Measurements from ENCODE around the gene SAMD11.

The SAMD11 gene

GRCh38 chr1:947958-948357, 24.2 kb downstream of the SAMD11 start:
- DNase-seq = no peak

GRCh38 chr1:950268-950667, 26.5 kb downstream of the SAMD11 start:
- DNase-seq = no peak

DNA sequence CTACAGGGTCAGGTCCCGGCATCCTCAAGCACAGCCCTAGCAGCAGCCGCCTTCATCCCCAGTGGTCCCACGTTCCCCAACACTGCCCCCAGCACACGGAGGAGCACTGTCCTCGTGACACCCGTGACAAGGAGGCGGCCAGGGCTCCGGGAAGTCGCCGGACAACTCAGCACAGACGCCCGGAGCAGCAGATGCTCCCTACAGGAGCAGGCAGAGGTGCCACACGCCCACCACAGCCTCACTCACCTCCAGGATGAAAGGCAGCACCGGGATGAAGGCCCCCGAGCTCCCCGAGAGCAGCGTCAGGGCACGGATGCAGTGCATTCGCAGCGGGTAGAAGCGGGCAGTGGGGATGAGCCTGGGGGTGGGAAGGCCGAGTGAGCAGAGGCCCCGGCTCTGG, 27.2 kb downstream of the SAMD11 start:
- no peak for DNase-seq

GRCh38 chr1:951364-951763, 27.6 kb downstream of the SAMD11 start:
- no peak for DNase-seq

DNA sequence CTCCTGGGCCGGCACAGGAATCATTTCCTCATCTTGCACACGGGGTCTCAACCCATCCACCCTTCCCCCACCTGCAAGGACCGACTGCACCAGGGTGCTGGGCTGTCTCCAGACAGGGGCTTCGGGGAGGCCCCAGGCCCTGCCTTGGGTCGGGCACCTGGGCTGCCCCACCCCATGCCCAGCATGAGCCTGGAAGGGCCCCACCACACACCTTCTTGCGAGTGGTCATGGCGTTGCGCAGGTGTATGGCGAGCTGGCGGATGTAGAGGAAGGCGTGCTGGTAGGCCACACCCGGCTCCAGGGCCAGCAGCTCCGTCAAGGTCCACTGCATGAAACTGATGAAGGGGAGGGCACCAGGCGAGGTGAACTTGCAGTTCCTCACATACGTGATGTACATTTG, 28.5 kb downstream of the SAMD11 start:
- DNase-seq = no peak

- no peak for DNase-seq
These were observed 28.9 kb downstream of the SAMD11 start for GRCh38 chr1:952603-953002.

- DNase-seq = no peak
These were observed 30.0 kb downstream of the SAMD11 start for GRCh38 chr1:953524-954320.

DNA sequence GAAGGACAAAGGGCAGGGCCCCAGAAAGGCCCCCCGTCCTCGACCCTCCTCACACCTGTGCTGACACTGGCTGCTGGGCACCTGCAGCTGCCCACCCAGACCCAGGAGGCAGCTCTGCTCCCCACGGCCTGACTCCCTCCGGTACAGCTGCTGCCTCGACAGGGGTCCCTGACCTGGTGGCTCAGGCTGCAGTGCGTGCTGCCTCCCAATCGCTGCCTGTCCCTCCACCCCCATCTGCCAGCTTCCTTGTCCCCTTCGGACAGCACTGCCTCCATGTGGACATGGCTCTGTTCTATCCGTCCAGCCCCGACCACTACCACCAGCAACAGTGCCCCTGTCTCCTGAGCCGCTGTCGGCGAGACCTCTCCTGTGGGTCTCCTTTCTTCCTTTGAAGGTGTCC, 31.2 kb downstream of the SAMD11 start:
- no peak for DNase-seq

DNA sequence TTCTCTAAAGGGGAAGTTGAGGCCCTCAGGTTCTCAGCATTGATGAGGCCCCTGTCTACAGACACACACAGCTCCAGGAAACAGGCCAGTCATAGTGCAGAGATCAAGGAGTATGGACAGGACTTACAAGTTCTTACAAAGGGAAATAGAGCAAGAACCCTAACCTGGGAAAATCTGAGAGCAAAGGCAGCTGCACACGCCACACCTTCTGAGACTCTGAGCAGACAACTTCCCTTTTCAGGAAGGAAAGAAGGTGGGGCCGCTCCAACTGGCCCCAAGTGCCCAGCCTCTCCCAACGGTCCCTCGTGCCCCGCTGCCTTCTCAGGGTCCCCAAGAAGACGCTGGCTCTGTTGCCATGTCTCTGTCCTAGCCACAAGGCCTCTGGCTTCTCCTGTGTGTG, 31.8 kb downstream of the SAMD11 start:
- DNase-seq = no peak

DNA sequence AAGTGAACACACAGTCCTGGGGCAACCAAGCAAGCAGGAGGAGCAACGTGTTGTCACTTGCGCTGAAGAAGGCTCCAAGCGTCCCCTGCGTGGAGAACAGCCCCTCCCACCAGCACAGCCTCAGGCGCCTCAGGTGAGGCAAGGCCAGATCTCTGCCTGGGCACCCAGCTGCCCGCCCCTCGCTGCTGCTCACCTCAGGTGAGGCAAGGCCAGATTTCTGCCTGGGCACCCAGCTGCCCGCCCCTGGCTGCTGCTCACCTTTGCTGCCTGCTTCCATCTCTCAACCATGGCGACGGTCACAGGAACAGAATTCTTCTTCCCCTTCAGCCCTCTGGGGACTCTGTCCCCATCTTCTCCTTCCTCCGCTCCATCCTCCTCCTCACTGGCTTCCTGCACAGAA, 32.9 kb downstream of the SAMD11 start:
- DNase-seq = no peak

- peak; percentile 94 for DNase-seq
These were observed 35.4 kb downstream of the SAMD11 start, which contains the start of gene NOC2L for GRCh38 chr1:958823-959730. Gene NOC2L (minus strand): TSS chr1:959256. CDS start chr1:959240, 16 bp downstream.

GRCh38 chr1:959731-960362, 36.1 kb downstream of the SAMD11 start:
- DNase-seq = no peak

DNA sequence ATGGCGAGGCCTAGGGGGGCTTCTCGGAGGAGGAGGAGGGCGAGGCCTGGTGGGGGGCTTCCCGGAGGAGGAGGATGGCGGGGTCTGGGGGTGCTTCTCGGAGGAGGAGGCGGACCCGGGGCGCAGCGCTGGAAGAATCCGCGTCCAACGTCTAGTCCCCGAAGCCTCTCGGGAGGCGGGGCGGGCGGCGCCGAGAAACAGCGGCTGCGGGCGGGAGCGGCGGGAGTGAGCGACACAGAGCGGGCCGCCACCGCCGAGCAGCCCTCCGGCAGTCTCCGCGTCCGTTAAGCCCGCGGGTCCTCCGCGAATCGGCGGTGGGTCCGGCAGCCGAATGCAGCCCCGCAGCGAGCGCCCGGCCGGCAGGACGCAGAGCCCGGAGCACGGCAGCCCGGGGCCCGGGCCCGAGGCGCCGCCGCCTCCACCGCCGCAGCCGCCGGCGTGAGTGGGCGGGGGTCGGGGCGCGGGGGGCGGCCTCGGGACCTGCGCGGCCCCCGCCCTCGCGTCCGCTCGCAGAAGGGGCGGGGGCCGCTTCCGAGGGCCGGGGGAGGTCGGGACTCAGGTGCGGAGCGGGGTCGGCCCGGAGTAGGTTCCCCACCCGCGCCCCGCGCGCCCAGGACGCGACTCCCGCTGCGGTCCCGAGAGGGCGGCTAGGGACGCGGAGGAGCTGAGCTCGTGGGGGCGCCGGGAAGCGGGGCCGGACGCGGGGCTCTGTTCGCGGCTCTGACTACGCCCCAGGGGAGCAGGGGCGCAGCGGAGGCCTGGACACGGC, 36.8 kb downstream of the SAMD11 start, which contains the start of gene KLHL17:
Gene KLHL17 (plus strand): TSS at position 222 of the 769 bp plus-strand sequence. CDS start 110 bp downstream, at position 332.
- DNase-seq = peak; percentile 75

GRCh38 chr1:961132-961669, 37.5 kb downstream of the SAMD11 start:
- DNase-seq = no peak

GRCh38 chr1:962381-963300, 38.9 kb downstream of the SAMD11 start:
- DNase-seq = no peak

- DNase-seq = no peak
These were observed 39.6 kb downstream of the SAMD11 start for GRCh38 chr1:963301-963651.

GRCh38 chr1:963746-964525, 40.2 kb downstream of the SAMD11 start:
- no peak for DNase-seq

DNA sequence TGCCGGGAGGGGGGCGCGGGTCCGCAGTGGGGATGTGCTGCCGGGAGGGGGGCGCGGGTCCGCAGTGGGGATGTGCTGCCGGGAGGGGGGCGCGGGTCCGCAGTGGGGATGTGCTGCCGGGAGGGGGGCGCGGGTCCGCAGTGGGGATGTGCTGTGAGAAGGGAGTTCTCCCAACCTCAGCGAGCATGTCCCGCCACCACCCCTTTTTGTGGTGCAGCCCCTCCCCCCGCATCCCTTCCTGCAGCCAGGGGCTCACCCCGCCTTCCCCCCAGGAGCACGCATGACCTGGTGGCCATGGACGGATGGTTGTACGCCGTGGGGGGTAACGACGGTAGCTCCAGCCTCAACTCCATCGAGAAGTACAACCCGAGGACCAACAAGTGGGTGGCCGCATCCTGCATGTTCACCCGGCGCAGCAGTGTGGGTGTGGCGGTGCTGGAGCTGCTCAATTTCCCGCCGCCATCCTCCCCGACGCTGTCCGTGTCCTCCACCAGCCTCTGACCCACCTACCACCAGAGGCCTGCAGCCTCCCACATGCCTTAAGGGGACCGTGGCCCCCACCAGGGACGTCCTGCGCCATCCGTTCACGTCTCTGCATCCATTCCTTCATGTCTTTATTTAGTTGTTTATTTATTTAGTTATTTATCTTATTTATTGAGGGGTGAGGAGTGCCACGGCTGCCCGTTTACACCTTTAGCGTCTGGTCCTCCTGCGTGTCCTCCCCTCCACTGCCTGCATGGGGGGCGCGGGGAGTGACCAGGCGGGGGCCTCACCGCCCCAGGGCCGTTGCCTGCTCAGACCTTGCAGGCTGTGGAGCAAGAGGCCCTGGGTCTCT, 41.2 kb downstream of the SAMD11 start:
- DNase-seq = no peak

DNA sequence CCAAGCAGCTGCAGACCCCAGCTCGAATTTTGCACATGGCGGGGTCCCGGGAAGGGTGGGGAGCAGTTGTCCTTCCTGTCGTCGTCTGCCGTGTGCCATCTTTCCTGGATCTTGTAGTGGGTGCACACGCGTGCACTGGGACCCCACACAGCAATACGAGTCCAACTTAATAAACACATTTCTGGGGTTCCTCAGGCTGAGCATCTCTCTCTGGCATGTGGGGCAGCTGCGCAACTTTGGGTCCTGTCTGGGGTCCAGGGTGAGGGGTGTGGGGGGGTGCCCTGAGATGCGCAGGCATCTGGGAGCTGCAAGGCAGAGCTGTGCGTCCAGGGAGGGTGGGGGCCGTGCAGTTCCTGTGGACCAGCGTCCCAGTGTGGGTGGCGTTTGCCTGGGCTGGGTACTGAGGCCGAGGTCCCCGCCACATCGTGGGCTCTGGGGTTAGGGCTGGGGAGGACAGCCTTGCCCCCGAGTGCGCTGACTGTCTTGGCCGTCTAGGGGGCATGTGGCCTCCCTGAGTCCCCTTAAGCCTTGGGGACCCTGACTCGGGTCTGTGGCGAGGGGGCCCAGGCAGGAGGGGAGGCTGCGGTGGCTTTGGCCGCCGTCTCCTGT, 41.9 kb downstream of the SAMD11 start:
- no peak for DNase-seq

All from CD4-positive, alpha-beta T cell treated with Interleukin-4 for 4 hours (primary cell).